H7 (cell line): ENCODE data around the gene PWP1. TPM values are rescaled to one million over a fixed set of nuclear protein-coding genes. Genes with fewer than 3 reads are reported as not detected.

ENCODE experiments used
- DNase-seq: peaks from one replicate; pipeline ENCODE4 v3.0.0; 2012
- H3K27me3 ChIP-seq: 2 replicates; pipeline ENCODE4 v1.6.0; 2011; ENCODE audit warnings: mild to moderate bottlenecking, low read length; ENCODE audit not compliant: control insufficient read depth, insufficient read depth
- H3K36me3 ChIP-seq: replicated peaks from 2 replicates; pipeline ENCODE4 v1.5.1; 2011; ENCODE audit warnings: low read length; ENCODE audit not compliant: control insufficient read depth, insufficient read depth
- H3K4me3 ChIP-seq: 2 replicates; pipeline ENCODE4 v1.5.1; 2011; ENCODE audit warnings: low read depth, mild to moderate bottlenecking, control low read depth, low read length, moderate library complexity; ENCODE audit not compliant: insufficient read depth
- total RNA-seq: library from RNA; depleted of rRNA; stranded (reverse); fragments of >200 nt; shearing (Covaris generic); gene quantifications from 2 replicates; pipeline ENCODE4 v1.2.3, GENCODE V29; 2014; rRNA removed

Gene PWP1
- total RNA-seq, 1 experiment from 2014 or later = 65.9 TPM

GRCh38 chr12:107736914-107737313 lies 51.3 kb downstream of the PWP1 start:
- no peak for DNase-seq
- peaks cover 32% of the 10 kb centered on the region for H3K36me3 ChIP-seq
- no peaks in the 10 kb centered on the region for H3K27me3 ChIP-seq
- H3K4me3 ChIP-seq = no peak overlapping the region

- DNase-seq = no peak
Measured at GRCh38 chr12:107748472-107748871, 62.9 kb downstream of the PWP1 start.

GRCh38 chr12:107749083-107749482 lies 63.5 kb downstream of the PWP1 start:
- no peak for DNase-seq
- Histone ChIP-seq H3K36me3 (peaks cover 23% of the 10 kb centered on the region), H3K4me3 (no peak overlapping the region), H3K27me3 (no peaks in the 10 kb centered on the region)

More at GRCh38 chr12:107748472-107748871, 62.9 kb downstream of the PWP1 start:
- Histone ChIP-seq H3K4me3 (no peak overlapping the region), H3K36me3 (peaks cover 23% of the 10 kb centered on the region), H3K27me3 (no peaks in the 10 kb centered on the region)

- Histone ChIP-seq H3K36me3 (peaks cover 10% of the 10 kb centered on the region), H3K4me3 (no peak overlapping the region), H3K27me3 (no peaks in the 10 kb centered on the region)
- DNase-seq = no peak
Measured at GRCh38 chr12:107759410-107759809, 73.8 kb downstream of the PWP1 start.

- DNase-seq = peak; percentile 69
- Histone ChIP-seq H3K36me3 (peaks cover 7% of the 10 kb centered on the region), H3K4me3 (peak overlapping the region; percentile 89), H3K27me3 (no peaks in the 10 kb centered on the region)
Measured at GRCh38 chr12:107760207-107760808, 74.7 kb downstream of the PWP1 start.

- peak; percentile 98 for DNase-seq
- Histone ChIP-seq H3K36me3 (peaks cover 5% of the 10 kb centered on the region), H3K27me3 (no peaks in the 10 kb centered on the region; the same call in 1 of the 2 replicates), H3K4me3 (peak within 1 kb of the TSS; percentile 89)
Measured at GRCh38 chr12:107760809-107761501, 75.4 kb downstream of the PWP1 start, which contains the start of gene PRDM4. Gene PRDM4 (minus strand): TSS chr12:107761137. CDS start chr12:107760515, 622 bp downstream.

- peaks cover 5% of the 10 kb centered on the region for H3K36me3 ChIP-seq
- DNase-seq = peak; percentile 32
- H3K27me3 ChIP-seq = no peaks in the 10 kb centered on the region; the same call in 1 of the 2 replicates
- peak overlapping the region; percentile 57 for H3K4me3 ChIP-seq
Measured at GRCh38 chr12:107761502-107761904, 75.9 kb downstream of the PWP1 start.

Other genes starting within 250 kb of the PWP1 start
- 14.4 and 19.3 TPM in 2 replicates for gene PRDM4, start 75.3 kb downstream of the PWP1 start, total RNA-seq
- not detected in 2 replicates for gene ASCL4, start 88.9 kb downstream of the PWP1 start, total RNA-seq